ENCODE results near the gene POLRMT. TPM values are rescaled to one million over a fixed set of nuclear protein-coding genes. Genes with fewer than 3 reads are reported as not detected.

POLRMT gene
- polyA plus RNA-seq, 1 experiment = 38.6 TPM

DNA sequence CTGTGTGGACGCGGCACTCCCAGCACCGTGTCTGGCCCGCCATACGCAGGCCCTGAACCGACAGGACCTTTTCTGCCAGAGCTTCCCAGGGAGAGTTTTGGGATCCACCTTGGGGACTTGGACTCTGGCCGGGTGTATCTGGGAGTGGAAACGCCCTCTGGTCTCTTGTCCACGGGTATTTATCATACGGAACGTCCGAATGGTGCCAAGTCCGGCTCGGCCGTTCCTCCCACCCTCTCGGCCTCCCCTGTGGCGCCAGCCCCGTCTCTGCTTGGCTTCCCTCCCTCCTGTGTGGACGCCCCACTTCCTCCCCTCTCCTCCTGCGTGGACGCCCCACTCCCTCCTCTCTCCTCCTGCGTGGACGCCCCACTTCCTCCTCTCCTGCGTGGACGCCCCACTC lies 31.5 kb downstream of the POLRMT start:
- no peak for TF ChIP-seq CTCF (IDR thresholded peaks at IDR 0.05; ENCODE audit: insufficient read depth, low read depth, low read length)
- Histone ChIP-seq H3K4me3 (ENCODE audit: low read depth, low read length) (no peak overlapping the region), H3K27me3 (ENCODE audit: control insufficient read depth, insufficient read depth, low read length) (no peaks in the 10 kb centered on the region), H3K36me3 (ENCODE audit: control insufficient read depth, insufficient read depth, low read length) (no peaks in the 10 kb centered on the region)
- DNase-seq (ENCODE audit: low read depth) = no peak
- ChIA-PET POLR2A (no interaction called here), CTCF (interaction anchor here (0.9 kb wide), 1 partner anchor 13 kb away, joined by 3 read pairs; no protein-coding TSS in a partner anchor)

DNA sequence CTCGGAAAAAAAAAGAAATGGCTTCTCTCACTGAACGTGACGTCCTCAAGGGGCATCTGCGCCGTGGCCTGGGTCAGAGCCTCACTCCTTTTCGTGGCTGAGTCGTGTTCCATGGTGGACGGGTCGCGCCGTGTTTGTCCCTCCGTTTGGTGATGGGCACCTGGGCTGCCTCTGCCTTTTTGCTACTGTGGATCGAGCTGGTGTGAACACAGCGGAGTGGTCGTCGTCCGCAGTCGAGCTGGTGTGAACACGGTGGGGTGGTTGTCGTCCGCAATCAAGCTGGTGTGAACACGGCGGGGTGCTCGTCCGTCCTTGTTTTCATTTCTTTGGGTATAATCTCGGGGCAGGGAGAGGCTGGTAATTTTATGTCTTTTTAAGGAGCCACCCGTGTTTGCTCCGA lies 32.0 kb downstream of the POLRMT start:
- POLR2A ChIA-PET = no interaction called here
- no peak for DNase-seq (ENCODE audit: low read depth)
- no peak for TF ChIP-seq CTCF (IDR thresholded peaks at IDR 0.05; ENCODE audit: insufficient read depth, low read depth, low read length)
- Histone ChIP-seq H3K27me3 (ENCODE audit: control insufficient read depth, insufficient read depth, low read length) (no peaks in the 10 kb centered on the region; the same call in 1 of the 2 replicates), H3K36me3 (ENCODE audit: control insufficient read depth, insufficient read depth, low read length) (no peaks in the 10 kb centered on the region), H3K4me3 (ENCODE audit: low read depth, low read length) (no peak overlapping the region)
- CTCF ChIA-PET = interaction anchor here (0.9 kb wide), 1 partner anchor 13 kb away, joined by 3 read pairs; no protein-coding TSS in a partner anchor

DNA sequence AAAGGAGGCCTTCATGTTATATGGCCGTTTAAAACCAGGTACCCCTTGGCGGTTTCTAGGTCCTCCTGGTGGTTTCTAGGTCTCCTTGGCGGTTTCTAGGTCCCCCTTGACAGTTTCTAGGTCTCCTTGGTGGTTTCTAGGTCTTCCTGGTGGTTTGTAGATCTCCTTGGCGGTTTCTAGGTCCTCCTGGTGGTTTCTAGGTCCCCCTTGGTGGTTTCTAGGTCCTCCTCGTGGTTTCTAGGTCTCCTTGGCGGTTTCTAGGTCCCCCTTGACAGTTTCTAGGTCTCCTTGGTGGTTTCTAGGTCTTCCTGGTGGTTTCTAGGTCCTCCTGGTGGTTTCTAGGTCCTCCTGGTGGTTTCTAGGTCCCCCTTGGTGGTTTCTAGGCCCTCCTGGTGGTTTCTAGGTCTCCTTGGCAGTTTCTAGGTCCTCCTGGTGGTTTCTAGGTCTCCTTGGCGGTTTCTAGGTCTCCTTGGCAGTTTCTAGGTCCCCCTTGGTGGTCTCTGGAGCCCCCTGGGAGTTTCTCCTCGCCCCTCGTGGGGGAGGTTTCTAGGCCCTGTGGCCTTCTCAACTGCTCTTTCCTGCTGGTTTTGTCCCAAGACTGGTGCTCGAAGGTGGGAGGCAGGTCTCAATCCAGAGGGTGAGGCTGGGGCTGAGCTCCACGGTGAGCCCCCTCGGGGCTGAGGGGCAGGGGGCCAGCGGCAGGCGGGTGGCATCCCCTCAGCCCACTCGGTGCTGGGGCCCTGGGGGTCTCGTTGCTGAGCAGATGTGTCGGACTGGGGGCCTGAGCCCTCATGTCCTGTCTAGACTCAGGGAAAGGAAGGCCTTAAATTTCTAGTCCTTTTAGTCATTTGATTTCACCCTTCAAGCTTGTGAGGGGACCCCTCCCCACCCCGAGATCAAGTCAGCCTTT lies 35.7 kb downstream of the POLRMT start:
- no peak for TF ChIP-seq CTCF (IDR thresholded peaks at IDR 0.05; ENCODE audit: insufficient read depth, low read depth, low read length)
- DNase-seq (ENCODE audit: low read depth) = no peak
- no peaks in the 10 kb centered on the region for H3K36me3 ChIP-seq (ENCODE audit: control insufficient read depth, insufficient read depth, low read length)
- H3K27me3 ChIP-seq (ENCODE audit: control insufficient read depth, insufficient read depth, low read length) = no peaks in the 10 kb centered on the region; the same call in 1 of the 2 replicates
- ChIA-PET CTCF (no interaction called here), POLR2A (no interaction called here)
- no peak overlapping the region for H3K4me3 ChIP-seq (ENCODE audit: low read depth, low read length)

GRCh38 chr19:596263-596655 lies 37.1 kb downstream of the POLRMT start:
- Histone ChIP-seq H3K4me3 (ENCODE audit: low read depth, low read length) (no peak overlapping the region), H3K27me3 (ENCODE audit: control insufficient read depth, insufficient read depth, low read length) (no peaks in the 10 kb centered on the region; the same call in 1 of the 2 replicates), H3K36me3 (ENCODE audit: control insufficient read depth, insufficient read depth, low read length) (no peaks in the 10 kb centered on the region)
- CTCF ChIA-PET = no interaction called here
- no peak for TF ChIP-seq CTCF (IDR thresholded peaks at IDR 0.05; ENCODE audit: insufficient read depth, low read depth, low read length)
- POLR2A ChIA-PET = no interaction called here
- no peak for DNase-seq (ENCODE audit: low read depth)

- CTCF ChIA-PET = no interaction called here
- no peak for TF ChIP-seq CTCF (IDR thresholded peaks at IDR 0.05; ENCODE audit: insufficient read depth, low read depth, low read length)
- DNase-seq (ENCODE audit: low read depth) = no peak
- POLR2A ChIA-PET = no interaction called here
- Histone ChIP-seq H3K27me3 (ENCODE audit: control insufficient read depth, insufficient read depth, low read length) (no peaks in the 10 kb centered on the region; the same call in none of the 2 replicates), H3K36me3 (ENCODE audit: control insufficient read depth, insufficient read depth, low read length) (no peaks in the 10 kb centered on the region), H3K4me3 (ENCODE audit: low read depth, low read length) (no peak overlapping the region)
These were observed 37.7 kb downstream of the POLRMT start for GRCh38 chr19:595326-596262.

Data from BJ (cell line).